ENCODE results near the gene GAPVD1. TPM values are rescaled to one million over a fixed set of nuclear protein-coding genes. Genes with fewer than 3 reads are reported as not detected.

GAPVD1 gene
- total and polyA plus RNA-seq, 2 of the 13 experiments (the other 11 are each of a cell fraction or from before 2014, with no cell fraction given) = 11.1 to 33.2 TPM

GRCh38 chr9:125321496-125321895 is 59.9 kb downstream of the GAPVD1 start:
- Histone ChIP-seq H3K4me1 (ENCODE audit: insufficient read depth, low read length) (no peaks in the 10 kb centered on the region), H4K20me1 (ENCODE audit: insufficient read depth, low read length) (no peaks in the 10 kb centered on the region), H3K9me3 (ENCODE audit: low read length) (no peaks in the 10 kb centered on the region), H3K36me3 (replicated peaks in 1 of 2; ENCODE audit: control insufficient read depth in 1 of 2, insufficient read depth in 2 of 2, low read length in 2 of 2) (peaks cover 9 to 46% of the 10 kb centered on the region in 2 experiments), H3K9ac (ENCODE audit: insufficient read depth, low read depth, low read length) (no peak overlapping the region), H3K4me2 (ENCODE audit: low read depth, low read length) (no peak overlapping the region), H2AFZ (ENCODE audit: low read length) (no peak overlapping the region), H3K79me2 (ENCODE audit: insufficient read depth, low read length) (no peaks in the 10 kb centered on the region), H3K27me3 (ENCODE audit: control insufficient read depth in 1 of 2, insufficient read depth in 2 of 2, low read length in 2 of 2) (no peaks in the 10 kb centered on the region), H3K4me3 (replicated peaks in 1 of 3; ENCODE audit: insufficient read depth in 1 of 3, low read depth in 2 of 3, low read length in 3 of 3) (no peak overlapping the region), H3K27ac (ENCODE audit: extremely low read length, insufficient read depth, low read length) (no peak overlapping the region)
- CTCF ChIA-PET (ENCODE audit: low intra/inter-chr PET ratio, low total read pairs) = no interaction called here
- FAIRE-seq (no peak), ATAC-seq (no peak), DNase-seq (ENCODE audit: low spot score) (no peak)
- intact Hi-C loops (cut with micrococcal nuclease; ENCODE audit: unreplicated experiment) (no loop called here), in situ Hi-C loops (cut with HindIII; ENCODE audit: extremely low pct_ligation_motif_present, low pct_unique_long_range_greater_than_20kb) (no loop called here)
- WGBS (ENCODE audit: low lambda C conversion rate) = 84% methylated on average over 3 of the region's 3 CpGs
- POLR2A ChIA-PET = interaction anchor here (1.4 kb wide), 1 partner anchor 80 kb away, joined by 3 read pairs; the partner anchor contains the start of gene HSPA5
- TF ChIP-seq SMAD9 (CRISPR knock-in tag; IDR thresholded peaks at IDR 0.05) (no peak), MTF1 (CRISPR knock-in tag; IDR thresholded peaks at IDR 0.05) (no peak), ZNF674 (CRISPR knock-in tag; IDR thresholded peaks at IDR 0.05; ENCODE audit: low read depth) (no peak), MZF1 (CRISPR knock-in tag; IDR thresholded peaks at IDR 0.05; ENCODE audit: borderline replicate concordance) (no peak), TERF1 (CRISPR knock-in tag; IDR thresholded peaks at IDR 0.05) (no peak), HNF4G (IDR thresholded peaks at IDR 0.05; ENCODE audit: borderline replicate concordance, low read depth, low read length) (no peak), HNF4G (CRISPR knock-in tag; IDR thresholded peaks at IDR 0.05; ENCODE audit: borderline replicate concordance, low read depth) (no peak), NR2F6 (IDR thresholded peaks at IDR 0.05) (no peak), NR2F6 (CRISPR knock-in tag; IDR thresholded peaks at IDR 0.05) (no peak), ZNF343 (CRISPR knock-in tag; IDR thresholded peaks at IDR 0.05) (no peak), ZNF615 (CRISPR knock-in tag; IDR thresholded peaks at IDR 0.05; ENCODE audit: borderline replicate concordance) (no peak), ZNF17 (CRISPR knock-in tag; IDR thresholded peaks at IDR 0.05) (no peak), ZNF451 (CRISPR knock-in tag; IDR thresholded peaks at IDR 0.05) (no peak), NFE2L1 (CRISPR knock-in tag; IDR thresholded peaks at IDR 0.05; ENCODE audit: borderline replicate concordance) (no peak)
- TF ChIP-seq, protein P1, sequence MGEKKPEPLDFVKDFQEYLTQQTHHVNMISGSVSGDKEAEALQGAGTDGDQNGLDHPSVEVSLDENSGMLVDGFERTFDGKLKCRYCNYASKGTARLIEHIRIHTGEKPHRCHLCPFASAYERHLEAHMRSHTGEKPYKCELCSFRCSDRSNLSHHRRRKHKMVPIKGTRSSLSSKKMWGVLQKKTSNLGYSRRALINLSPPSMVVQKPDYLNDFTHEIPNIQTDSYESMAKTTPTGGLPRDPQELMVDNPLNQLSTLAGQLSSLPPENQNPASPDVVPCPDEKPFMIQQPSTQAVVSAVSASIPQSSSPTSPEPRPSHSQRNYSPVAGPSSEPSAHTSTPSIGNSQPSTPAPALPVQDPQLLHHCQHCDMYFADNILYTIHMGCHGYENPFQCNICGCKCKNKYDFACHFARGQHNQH (CRISPR knock-in tag; IDR thresholded peaks at IDR 0.05) = no peak
- no TSS peak for BruUV-seq (replicated peaks)
